ENCODE measurements around the gene ASMTL. TPM values are rescaled to one million over a fixed set of nuclear protein-coding genes. Genes with fewer than 3 reads are reported as not detected.
"Not testable (repeated sequence)": the region's sequence is repeated elsewhere in the genome, so short reads cannot be mapped to it uniquely, and the experiment has no call there.

ASMTL gene
- total RNA-seq, 2 donors from 2014 or later: 46.7 to 80.9 TPM

- no peak overlapping the region for H3K4me3 Mint-ChIP-seq
These were observed 3.5 kb downstream of the ASMTL start for GRCh38 chrX:1449036-1449822.

GRCh38 chrX:1448573-1449001 is 4.1 kb downstream of the ASMTL start:
- H3K27me3 Mint-ChIP-seq (ENCODE audit: insufficient read depth); H3K27ac Mint-ChIP-seq; H3K4me1 ChIP-seq (ENCODE audit: control insufficient read depth, insufficient read depth, low read length); H3K4me3 Mint-ChIP-seq; H3K4me1 Mint-ChIP-seq; H3K27me3 ChIP-seq (ENCODE audit: control insufficient read depth, insufficient read depth, low read length, poor library complexity, severe bottlenecking); H3K9ac ChIP-seq (ENCODE audit: extremely low read depth, low read length, poor library complexity, severe bottlenecking); H3K27ac ChIP-seq (ENCODE audit: low read depth, low read length): not testable (repeated sequence)
- Histone ChIP-seq H3K36me3 (ENCODE audit: control insufficient read depth, insufficient read depth, low read length) (peaks cover 24% of the 10 kb centered on the region), H3K9me3 (ENCODE audit: control insufficient read depth, low read length) (peaks cover 32% of the 10 kb centered on the region), H3K4me3 (ENCODE audit: low read length) (peak overlapping the region; percentile 33)
- peak; percentile 26 for DNase-seq
- 98 to 100% methylated on average over 2 to 5 of the region's 5 CpGs for WGBS, 2 experiments (ENCODE audit: insufficient coverage in 1 of 2, insufficient read length in 1 of 2)
- Mint-ChIP-seq H3K36me3 (ENCODE audit: low read depth) (peaks cover 62% of the 10 kb centered on the region), H3K9me3 (peaks cover 56% of the 10 kb centered on the region)

More at GRCh38 chrX:1449036-1449822, 3.5 kb downstream of the ASMTL start:
- H3K4me1 Mint-ChIP-seq: no peaks in the 10 kb centered on the region
- H3K27ac ChIP-seq (ENCODE audit: low read depth, low read length): no peak overlapping the region
- H3K9me3 Mint-ChIP-seq: peaks cover 50% of the 10 kb centered on the region
- H3K9me3 ChIP-seq (ENCODE audit: control insufficient read depth, low read length): peaks cover 29% of the 10 kb centered on the region
- H3K4me3 ChIP-seq (ENCODE audit: low read length): peak overlapping the region; percentile 44
- H3K27me3 ChIP-seq (ENCODE audit: control insufficient read depth, insufficient read depth, low read length, poor library complexity, severe bottlenecking): no peaks in the 10 kb centered on the region
- no peak overlapping the region for H3K27ac Mint-ChIP-seq
- WGBS, 2 experiments (ENCODE audit: insufficient coverage in 1 of 2, insufficient read length in 1 of 2): 75 to 83% methylated on average over 6 to 9 of the region's 9 CpGs
- TF ChIP-seq, protein P1, sequence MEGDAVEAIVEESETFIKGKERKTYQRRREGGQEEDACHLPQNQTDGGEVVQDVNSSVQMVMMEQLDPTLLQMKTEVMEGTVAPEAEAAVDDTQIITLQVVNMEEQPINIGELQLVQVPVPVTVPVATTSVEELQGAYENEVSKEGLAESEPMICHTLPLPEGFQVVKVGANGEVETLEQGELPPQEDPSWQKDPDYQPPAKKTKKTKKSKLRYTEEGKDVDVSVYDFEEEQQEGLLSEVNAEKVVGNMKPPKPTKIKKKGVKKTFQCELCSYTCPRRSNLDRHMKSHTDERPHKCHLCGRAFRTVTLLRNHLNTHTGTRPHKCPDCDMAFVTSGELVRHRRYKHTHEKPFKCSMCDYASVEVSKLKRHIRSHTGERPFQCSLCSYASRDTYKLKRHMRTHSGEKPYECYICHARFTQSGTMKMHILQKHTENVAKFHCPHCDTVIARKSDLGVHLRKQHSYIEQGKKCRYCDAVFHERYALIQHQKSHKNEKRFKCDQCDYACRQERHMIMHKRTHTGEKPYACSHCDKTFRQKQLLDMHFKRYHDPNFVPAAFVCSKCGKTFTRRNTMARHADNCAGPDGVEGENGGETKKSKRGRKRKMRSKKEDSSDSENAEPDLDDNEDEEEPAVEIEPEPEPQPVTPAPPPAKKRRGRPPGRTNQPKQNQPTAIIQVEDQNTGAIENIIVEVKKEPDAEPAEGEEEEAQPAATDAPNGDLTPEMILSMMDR (conservative IDR thresholded peaks at IDR 0.05): no peak
- H3K36me3 Mint-ChIP-seq (ENCODE audit: low read depth): peaks cover 57% of the 10 kb centered on the region
- DNase-seq: peak; percentile 22
- no peaks in the 10 kb centered on the region for H3K27me3 Mint-ChIP-seq (ENCODE audit: insufficient read depth)
- H3K4me1 ChIP-seq (ENCODE audit: control insufficient read depth, insufficient read depth, low read length): no peaks in the 10 kb centered on the region
- no peak overlapping the region for H3K9ac ChIP-seq (ENCODE audit: extremely low read depth, low read length, poor library complexity, severe bottlenecking)
- peaks cover 24% of the 10 kb centered on the region for H3K36me3 ChIP-seq (ENCODE audit: control insufficient read depth, insufficient read depth, low read length)

GRCh38 chrX:1447969-1448572 is 4.6 kb downstream of the ASMTL start:
- not testable (repeated sequence) for H3K9ac ChIP-seq (ENCODE audit: extremely low read depth, low read length, poor library complexity, severe bottlenecking); H3K27me3 Mint-ChIP-seq (ENCODE audit: insufficient read depth); H3K27ac Mint-ChIP-seq; H3K27ac ChIP-seq (ENCODE audit: low read depth, low read length); H3K4me3 Mint-ChIP-seq; H3K4me1 ChIP-seq (ENCODE audit: control insufficient read depth, insufficient read depth, low read length); H3K27me3 ChIP-seq (ENCODE audit: control insufficient read depth, insufficient read depth, low read length, poor library complexity, severe bottlenecking); H3K4me1 Mint-ChIP-seq
- DNase-seq: peak; percentile 24
- 93 to 95% methylated on average over 3 to 8 of the region's 8 CpGs for WGBS, 2 experiments (ENCODE audit: insufficient coverage in 1 of 2, insufficient read length in 1 of 2)
- H3K36me3 ChIP-seq (ENCODE audit: control insufficient read depth, insufficient read depth, low read length): peaks cover 24% of the 10 kb centered on the region
- Mint-ChIP-seq H3K9me3 (peaks cover 60% of the 10 kb centered on the region), H3K36me3 (ENCODE audit: low read depth) (peaks cover 65% of the 10 kb centered on the region)
- peak overlapping the region; percentile 33 for H3K4me3 ChIP-seq (ENCODE audit: low read length)
- peaks cover 33% of the 10 kb centered on the region for H3K9me3 ChIP-seq (ENCODE audit: control insufficient read depth, low read length)

DNA sequence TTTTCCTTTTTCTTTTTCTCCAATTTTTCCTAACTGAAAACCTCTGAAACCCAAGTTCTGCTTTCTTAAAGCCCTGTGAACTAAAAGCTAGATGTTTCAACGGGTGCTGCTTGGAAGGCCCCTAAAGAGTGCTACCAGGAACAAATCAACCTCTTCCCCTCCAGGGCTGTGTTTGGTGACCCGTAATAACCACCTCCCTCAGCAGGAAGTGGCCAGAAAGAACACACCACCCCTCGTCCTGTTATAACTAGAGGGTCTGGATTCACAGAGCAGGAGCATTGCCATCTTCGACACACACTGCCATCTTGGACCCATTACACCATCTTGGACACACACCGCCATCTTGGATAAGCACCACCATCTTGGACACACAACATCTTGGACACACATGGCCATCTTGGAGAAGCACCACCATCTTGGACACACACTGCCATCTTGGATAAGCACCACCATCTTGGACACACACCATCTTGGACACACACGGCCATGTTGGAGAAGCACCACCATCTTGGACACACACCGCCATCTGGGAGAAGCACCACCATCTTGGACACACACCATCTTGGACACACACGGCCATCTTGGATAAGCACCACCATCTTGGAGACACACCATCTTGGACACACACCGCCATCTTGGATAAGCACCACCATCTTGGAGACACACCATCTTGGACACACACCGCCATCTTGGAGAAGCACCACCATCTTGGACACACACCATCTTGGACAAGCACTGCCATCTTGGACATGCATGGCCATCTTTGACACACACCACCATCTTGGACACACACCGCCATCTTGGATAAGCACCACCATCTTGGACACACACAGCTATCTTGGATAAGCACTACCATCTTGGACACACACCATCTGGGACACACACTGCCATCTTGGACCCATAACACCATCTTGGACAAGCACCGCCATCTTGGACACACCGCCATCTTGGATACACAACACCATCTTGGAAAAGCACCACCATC is 5.4 kb downstream of the ASMTL start:
- peak; percentile 42 for DNase-seq
- not testable (repeated sequence) for H3K4me1 Mint-ChIP-seq; H3K27ac Mint-ChIP-seq; H3K4me1 ChIP-seq (ENCODE audit: control insufficient read depth, insufficient read depth, low read length); H3K27ac ChIP-seq (ENCODE audit: low read depth, low read length); H3K4me3 ChIP-seq (ENCODE audit: low read length); H3K27me3 Mint-ChIP-seq (ENCODE audit: insufficient read depth); H3K27me3 ChIP-seq (ENCODE audit: control insufficient read depth, insufficient read depth, low read length, poor library complexity, severe bottlenecking); H3K9ac ChIP-seq (ENCODE audit: extremely low read depth, low read length, poor library complexity, severe bottlenecking); H3K4me3 Mint-ChIP-seq
- peaks cover 72% of the 10 kb centered on the region for H3K36me3 Mint-ChIP-seq (ENCODE audit: low read depth)
- H3K36me3 ChIP-seq (ENCODE audit: control insufficient read depth, insufficient read depth, low read length): peaks cover 24% of the 10 kb centered on the region
- WGBS, 2 experiments (ENCODE audit: insufficient coverage in 1 of 2, insufficient read length in 1 of 2): 95 to 100% methylated on average over 7 to 13 of the region's 13 CpGs
- H3K9me3 ChIP-seq (ENCODE audit: control insufficient read depth, low read length): peaks cover 33% of the 10 kb centered on the region
- peaks cover 68% of the 10 kb centered on the region for H3K9me3 Mint-ChIP-seq
